ENCODE data around the gene TMEM52. TPM values are rescaled to one million over a fixed set of nuclear protein-coding genes. Genes with fewer than 3 reads are reported as not detected.

Gene TMEM52
- polyA plus RNA-seq, 2 of the 4 experiments (the other 2 are of a cell fraction), result 0.36 to 0.41 TPM

DNA sequence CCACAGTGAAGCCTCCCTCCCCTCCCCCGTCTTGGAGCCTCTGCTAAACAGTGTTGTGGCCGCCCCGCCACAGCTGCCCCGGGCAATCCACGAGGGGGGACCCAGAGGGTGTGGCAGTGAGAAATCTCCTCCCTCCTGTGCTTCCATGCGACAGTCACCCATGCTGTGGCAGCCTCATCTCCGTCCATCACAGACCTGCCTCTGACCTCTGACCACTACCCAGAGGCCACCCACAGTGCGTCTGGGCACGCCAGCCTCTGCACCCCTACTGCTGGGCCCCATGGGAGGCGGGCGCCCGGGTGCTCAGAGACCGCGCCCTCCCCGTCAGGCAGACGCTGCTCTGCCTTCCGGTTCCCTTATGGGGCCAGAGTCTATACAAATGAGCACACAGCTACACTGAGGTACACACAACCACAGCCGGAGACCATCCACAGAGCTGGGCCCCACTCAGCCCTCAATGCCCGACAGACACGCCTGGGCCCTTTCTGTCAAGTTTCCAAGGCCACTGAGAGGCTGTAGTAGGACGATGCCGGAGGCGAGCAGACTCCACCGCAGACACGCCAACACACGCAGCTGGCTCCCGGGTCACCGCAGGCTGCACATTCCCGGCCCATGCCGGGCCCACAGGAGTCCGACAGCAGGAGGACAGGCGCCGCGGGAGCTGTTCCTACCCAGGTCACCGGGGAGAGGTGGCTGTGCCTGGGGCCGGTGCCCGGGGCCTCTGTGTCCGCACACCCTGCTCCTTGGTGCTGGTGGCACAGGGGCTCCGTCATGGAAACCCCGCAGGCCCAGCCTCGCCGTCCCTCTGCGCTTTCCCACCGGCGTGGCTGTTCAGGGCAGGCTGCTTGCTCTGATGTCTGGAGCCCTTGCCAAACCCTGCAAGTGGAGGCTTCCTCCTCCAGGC is 23.9 kb upstream of the TMEM52 start:
- FAIRE-seq (no peak), ATAC-seq (no peak), DNase-seq (ENCODE audit: low read depth in 1 of 2, low spot score in 1 of 2) (no peak)
- H3K4me1 ChIP-seq, result no peaks in the 10 kb centered on the region
- 85% methylated on average over 23 of the region's 45 CpGs for WGBS (ENCODE audit: missing lambda C conversion rate)
- H3K9me3 ChIP-seq, result no peaks in the 10 kb centered on the region
- H3K4me3 ChIP-seq, result no peak overlapping the region
- CTCF ChIA-PET, result interaction anchor here (0.5 to 12.7 kb wide), 7 partner anchors 10 to 110 kb away, joined by 3 to 127 read pairs (median 5); no protein-coding TSS in a partner anchor
- H3K4me2 ChIP-seq, result no peak overlapping the region
- TF ChIP-seq SREBF2 (IDR thresholded peaks at IDR 0.05) (no peak), HEYL (CRISPR knock-in tag; IDR thresholded peaks at IDR 0.05) (no peak), EP300 (IDR thresholded peaks at IDR 0.05) (no peak), POLR2AphosphoS2 (conservative IDR thresholded peaks at IDR 0.05; ENCODE audit: low read length) (no peak), HOXA7 (CRISPR knock-in tag; IDR thresholded peaks at IDR 0.05) (no peak), SMC3 (IDR thresholded peaks at IDR 0.05) (no peak)
- TF ChIP-seq, protein P1, sequence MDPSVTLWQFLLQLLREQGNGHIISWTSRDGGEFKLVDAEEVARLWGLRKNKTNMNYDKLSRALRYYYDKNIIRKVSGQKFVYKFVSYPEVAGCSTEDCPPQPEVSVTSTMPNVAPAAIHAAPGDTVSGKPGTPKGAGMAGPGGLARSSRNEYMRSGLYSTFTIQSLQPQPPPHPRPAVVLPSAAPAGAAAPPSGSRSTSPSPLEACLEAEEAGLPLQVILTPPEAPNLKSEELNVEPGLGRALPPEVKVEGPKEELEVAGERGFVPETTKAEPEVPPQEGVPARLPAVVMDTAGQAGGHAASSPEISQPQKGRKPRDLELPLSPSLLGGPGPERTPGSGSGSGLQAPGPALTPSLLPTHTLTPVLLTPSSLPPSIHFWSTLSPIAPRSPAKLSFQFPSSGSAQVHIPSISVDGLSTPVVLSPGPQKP (IDR thresholded peaks at IDR 0.05; ENCODE audit: low read depth, low read length), result no peak
- POLR2A ChIA-PET, result no interaction called here
- no peak overlapping the region; a peak in 1 of 6 replicates for H3K27ac ChIP-seq

DNA sequence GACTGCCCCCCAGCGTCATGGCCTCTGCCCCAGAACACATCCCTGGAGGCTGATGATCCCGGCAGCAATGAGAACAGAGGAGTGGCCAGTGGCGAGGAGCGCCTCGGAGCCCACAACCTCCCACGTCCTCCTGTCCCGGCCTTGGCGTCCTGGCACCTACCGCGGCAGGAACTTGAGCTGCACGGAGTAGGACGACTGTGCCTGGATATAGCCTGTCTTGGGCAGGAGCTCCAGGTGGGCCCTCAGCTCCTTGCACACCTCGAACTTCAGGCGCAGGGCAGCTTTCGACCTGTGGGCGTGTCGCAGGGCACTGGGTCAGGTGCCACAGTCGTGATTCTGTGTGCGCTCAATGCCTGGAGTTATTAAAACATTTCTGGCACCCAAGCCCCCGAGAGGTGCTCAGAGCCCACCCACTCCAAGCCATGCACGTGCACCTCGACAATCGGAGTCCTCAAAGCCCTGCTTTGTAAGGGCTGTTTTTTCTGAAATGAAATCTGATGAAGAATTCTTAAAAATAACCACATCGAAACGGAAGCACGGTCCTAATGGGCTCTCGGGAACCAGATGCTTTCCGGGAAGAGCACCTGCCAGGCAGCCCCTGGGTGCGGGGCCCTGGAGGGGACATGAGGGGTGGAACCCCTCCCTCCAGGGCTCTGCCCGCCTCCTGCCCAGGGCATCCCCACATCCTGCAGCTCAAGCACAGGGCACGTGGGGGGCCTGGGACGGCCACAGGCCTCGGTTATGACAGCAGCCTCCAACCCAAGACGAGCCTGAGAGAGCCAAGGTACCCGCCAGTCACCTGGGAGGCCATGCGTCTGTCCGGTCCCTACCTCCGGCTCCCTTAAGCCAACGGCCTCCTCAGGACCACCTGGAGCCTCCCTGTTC is 23.0 kb upstream of the TMEM52 start:
- no peak for FAIRE-seq

DNA sequence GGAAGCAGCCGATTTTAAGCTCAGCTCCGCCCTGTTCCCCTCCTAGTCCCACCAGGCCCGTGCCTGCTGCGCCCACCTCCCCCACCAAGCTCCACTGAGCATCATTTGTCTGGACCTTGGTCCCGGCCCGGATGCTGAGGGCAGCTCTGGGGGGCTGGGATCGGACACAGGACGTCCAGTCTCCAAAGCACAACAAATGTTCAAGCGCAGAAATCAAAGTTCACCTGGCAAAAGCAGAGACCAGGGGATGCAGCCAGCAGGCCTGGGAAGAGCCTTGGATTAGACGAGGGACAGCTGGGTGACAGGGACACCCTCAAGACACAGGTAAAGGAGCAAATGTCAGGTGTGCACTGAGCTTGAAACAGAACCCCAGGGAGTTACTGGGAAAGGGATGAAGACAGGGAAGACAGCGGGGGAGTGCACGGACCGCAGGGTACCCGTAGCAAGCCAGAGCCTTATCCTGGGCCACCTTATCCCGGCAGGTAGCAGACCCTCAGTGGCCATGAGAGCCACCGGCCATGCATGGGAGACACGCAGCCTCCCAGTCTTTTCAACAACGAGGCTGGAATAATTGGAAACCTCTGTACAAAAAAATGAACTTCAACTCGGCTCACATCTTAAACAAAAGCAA is 22.2 kb upstream of the TMEM52 start:
- H3K9me3 ChIP-seq, result no peaks in the 10 kb centered on the region
- FAIRE-seq (no peak), ATAC-seq (no peak), DNase-seq (ENCODE audit: low read depth in 1 of 2, low spot score in 1 of 2) (no peak)
- ChIA-PET POLR2A (no interaction called here), CTCF (interaction anchor here (0.9 to 12.7 kb wide), 5 partner anchors 11 to 233 kb away, joined by 3 to 127 read pairs (median 4); no protein-coding TSS in a partner anchor)
- no peak overlapping the region for H3K27ac ChIP-seq
- no peak overlapping the region for H3K4me3 ChIP-seq
- TF ChIP-seq MAZ (IDR thresholded peaks at IDR 0.05; ENCODE audit: borderline replicate concordance, low read depth, low read length) (no peak), JUNB (IDR thresholded peaks at IDR 0.05) (no peak), EHF (CRISPR knock-in tag; IDR thresholded peaks at IDR 0.05) (no peak), NR3C1 (IDR thresholded peaks at IDR 0.05) (no peak)
- TF ChIP-seq, protein P2, sequence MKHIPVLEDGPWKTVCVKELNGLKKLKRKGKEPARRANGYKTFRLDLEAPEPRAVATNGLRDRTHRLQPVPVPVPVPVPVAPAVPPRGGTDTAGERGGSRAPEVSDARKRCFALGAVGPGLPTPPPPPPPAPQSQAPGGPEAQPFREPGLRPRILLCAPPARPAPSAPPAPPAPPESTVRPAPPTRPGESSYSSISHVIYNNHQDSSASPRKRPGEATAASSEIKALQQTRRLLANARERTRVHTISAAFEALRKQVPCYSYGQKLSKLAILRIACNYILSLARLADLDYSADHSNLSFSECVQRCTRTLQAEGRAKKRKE (CRISPR knock-in tag; IDR thresholded peaks at IDR 0.05; ENCODE audit: low read depth), result no peak
- H3K4me1 ChIP-seq, result no peaks in the 10 kb centered on the region
- WGBS (ENCODE audit: missing lambda C conversion rate), result 39% methylated on average over 17 of the region's 19 CpGs
- no peak overlapping the region for H3K4me2 ChIP-seq

More for the DNA sequence above, 23.0 kb upstream of the TMEM52 start:
- H3K27ac ChIP-seq, result no peak overlapping the region
- DNase-seq (ENCODE audit: low read depth in 1 of 2, low spot score in 1 of 2) (no peak), ATAC-seq (no peak)
- H3K4me1 ChIP-seq, result no peaks in the 10 kb centered on the region
- TF ChIP-seq HEYL (CRISPR knock-in tag; IDR thresholded peaks at IDR 0.05) (no peak), CBX8 (IDR thresholded peaks at IDR 0.05) (no peak), EHF (CRISPR knock-in tag; IDR thresholded peaks at IDR 0.05) (no peak), SMC3 (IDR thresholded peaks at IDR 0.05) (no peak), ZC3H11A (IDR thresholded peaks at IDR 0.05) (no peak), POLR2AphosphoS2 (conservative IDR thresholded peaks at IDR 0.05; ENCODE audit: low read length) (no peak), KDM5A (IDR thresholded peaks at IDR 0.05) (no peak)
- TF ChIP-seq, protein P3, sequence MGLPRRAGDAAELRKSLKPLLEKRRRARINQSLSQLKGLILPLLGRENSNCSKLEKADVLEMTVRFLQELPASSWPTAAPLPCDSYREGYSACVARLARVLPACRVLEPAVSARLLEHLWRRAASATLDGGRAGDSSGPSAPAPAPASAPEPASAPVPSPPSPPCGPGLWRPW (IDR thresholded peaks at IDR 0.05), result no peak
- TF ChIP-seq, protein P2 (CRISPR knock-in tag; IDR thresholded peaks at IDR 0.05; ENCODE audit: low read depth), result no peak
- WGBS (ENCODE audit: missing lambda C conversion rate), result 70% methylated on average over 21 of the region's 39 CpGs
- H3K4me2 ChIP-seq, result no peak overlapping the region
- CTCF ChIA-PET, result interaction anchor here (1.3 to 12.7 kb wide), 4 partner anchors 12 to 233 kb away, joined by 3 to 127 read pairs (median 40); no protein-coding TSS in a partner anchor
- H3K4me3 ChIP-seq, result no peak overlapping the region
- POLR2A ChIA-PET, result no interaction called here
- H3K9me3 ChIP-seq, result no peaks in the 10 kb centered on the region
